Left lung (tissue), 10 donors: ENCODE results near the gene RBP4. TPM values are rescaled to one million over a fixed set of nuclear protein-coding genes. Genes with fewer than 3 reads are reported as not detected.

Experiments used
- ATAC-seq: fragments of 200-7000 bp; cut with Tn5 transposase; one replicate; pipeline ENCODE4 v1.9.1; 2020; ENCODE audit warnings: moderate library complexity
- DNase-seq, 4 donors: peaks; one replicate each; pipeline ENCODE4 v3.0.0-alpha.2; 2013 to 2020
- H3K27ac ChIP-seq, 2 donors: fragments of 200-600 bp; sonication (generic) in 1 of 2; one replicate each; pipeline versions ENCODE4 v1.5.0 to v1.8.0; 2020 to 2021
- H3K27me3 ChIP-seq, 2 donors: fragments of 200-600 bp; sonication (generic) in 1 of 2; one replicate each; pipeline versions ENCODE4 v1.5.0 to v1.8.0; 2020 to 2021
- H3K36me3 ChIP-seq, 2 donors: fragments of 200-600 bp; sonication (generic) in 1 of 2; one replicate each; pipeline versions ENCODE4 v1.5.0 to v1.8.0; 2020 to 2021
- H3K4me1 ChIP-seq, 2 donors: fragments of 200-600 bp; one replicate each; pipeline ENCODE4 v1.8.0; 2021
- H3K4me3 ChIP-seq, 2 donors: fragments of 200-600 bp; sonication (generic) in 1 of 2; one replicate each; pipeline versions ENCODE4 v1.5.0 to v1.8.0; 2020 to 2021; ENCODE audit warnings: mild to moderate bottlenecking in 1 of 2
- H3K9me3 ChIP-seq, 2 donors: fragments of 200-600 bp; sonication (generic) in 1 of 2; one replicate each; pipeline versions ENCODE4 v1.5.0 to v1.8.0; 2020 to 2021
- intact Hi-C, 2 donors: fragments of 100-400 bp; cut with DNase I; formaldehyde crosslinking; loops; one replicate each; pipeline versions ENCODE4 v1.11.2 to v1.14.2; 2022
- polyA plus RNA-seq, 6 donors: library from polyadenylated mRNA; unstranded; fragments of 120-200 nt; gene quantifications; one replicate each; pipeline ENCODE4 v1.2.1, GENCODE V29; 2013; ENCODE audit not compliant: insufficient read length in 6 of 6
- total RNA-seq, 2 donors: library from RNA; stranded (reverse); fragmentation: NEBNext Ultra II Directional; extraction: Animal tissue kit (Norgen Biotek cat#: 25700); gene quantifications; one replicate each; pipeline ENCODE4 v1.2.1, GENCODE V29; 2021
- TF ChIP-seq, protein P1 (sequence below), 2 donors: fragments of 200-600 bp; sonication (generic) in 1 of 2; IDR thresholded peaks; one replicate each; pipeline versions ENCODE4 v1.5.0 to v1.8.0; 2021; ENCODE audit warnings: antibody characterized with exemption in 2 of 2
- donor health status: DM: no; HTN: yes; CAD: no.
- donor health status: DM: no; HTN: no; CAD: no.

RBP4 gene
- total and polyA plus RNA-seq, 8 donors, result 0.34 to 18.4 (median 1.4) TPM

DNA sequence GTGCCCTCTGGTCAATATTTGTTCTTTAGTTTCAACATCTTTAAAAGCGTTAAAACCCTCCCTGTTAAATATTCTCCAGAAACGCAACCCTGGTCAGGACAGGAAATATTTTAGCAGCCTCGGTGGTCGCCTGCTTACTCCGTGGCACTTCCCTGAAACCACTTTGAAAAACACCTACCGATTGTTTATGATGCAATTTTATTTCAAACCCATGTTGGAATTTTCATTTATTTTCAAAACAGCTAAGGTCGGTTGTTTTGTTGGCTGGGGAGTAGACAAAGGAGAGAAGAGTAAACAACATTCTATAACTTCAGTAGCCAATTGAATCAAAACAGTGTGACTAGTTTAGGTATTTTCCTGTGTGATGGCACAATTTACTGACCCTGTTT, 733 bp upstream of the RBP4 start:
- TF ChIP-seq, protein P1, sequence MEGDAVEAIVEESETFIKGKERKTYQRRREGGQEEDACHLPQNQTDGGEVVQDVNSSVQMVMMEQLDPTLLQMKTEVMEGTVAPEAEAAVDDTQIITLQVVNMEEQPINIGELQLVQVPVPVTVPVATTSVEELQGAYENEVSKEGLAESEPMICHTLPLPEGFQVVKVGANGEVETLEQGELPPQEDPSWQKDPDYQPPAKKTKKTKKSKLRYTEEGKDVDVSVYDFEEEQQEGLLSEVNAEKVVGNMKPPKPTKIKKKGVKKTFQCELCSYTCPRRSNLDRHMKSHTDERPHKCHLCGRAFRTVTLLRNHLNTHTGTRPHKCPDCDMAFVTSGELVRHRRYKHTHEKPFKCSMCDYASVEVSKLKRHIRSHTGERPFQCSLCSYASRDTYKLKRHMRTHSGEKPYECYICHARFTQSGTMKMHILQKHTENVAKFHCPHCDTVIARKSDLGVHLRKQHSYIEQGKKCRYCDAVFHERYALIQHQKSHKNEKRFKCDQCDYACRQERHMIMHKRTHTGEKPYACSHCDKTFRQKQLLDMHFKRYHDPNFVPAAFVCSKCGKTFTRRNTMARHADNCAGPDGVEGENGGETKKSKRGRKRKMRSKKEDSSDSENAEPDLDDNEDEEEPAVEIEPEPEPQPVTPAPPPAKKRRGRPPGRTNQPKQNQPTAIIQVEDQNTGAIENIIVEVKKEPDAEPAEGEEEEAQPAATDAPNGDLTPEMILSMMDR (IDR thresholded peaks at IDR 0.05), result no peak
- ATAC-seq, result no peak
- H3K27ac ChIP-seq, result no peak overlapping the region
- DNase-seq, result no peak
- intact Hi-C loops, result no loop called here
- peak overlapping the region in 1 of 2 donors; percentile 31 for H3K4me3 ChIP-seq
- no peaks in the 10 kb centered on the region for H3K36me3 ChIP-seq
- peaks cover 38 to 68% of the 10 kb centered on the region in 2 donors for H3K27me3 ChIP-seq
- peaks cover 6 to 16% of the 10 kb centered on the region in 2 donors for H3K4me1 ChIP-seq
- no peaks in the 10 kb centered on the region for H3K9me3 ChIP-seq

DNA sequence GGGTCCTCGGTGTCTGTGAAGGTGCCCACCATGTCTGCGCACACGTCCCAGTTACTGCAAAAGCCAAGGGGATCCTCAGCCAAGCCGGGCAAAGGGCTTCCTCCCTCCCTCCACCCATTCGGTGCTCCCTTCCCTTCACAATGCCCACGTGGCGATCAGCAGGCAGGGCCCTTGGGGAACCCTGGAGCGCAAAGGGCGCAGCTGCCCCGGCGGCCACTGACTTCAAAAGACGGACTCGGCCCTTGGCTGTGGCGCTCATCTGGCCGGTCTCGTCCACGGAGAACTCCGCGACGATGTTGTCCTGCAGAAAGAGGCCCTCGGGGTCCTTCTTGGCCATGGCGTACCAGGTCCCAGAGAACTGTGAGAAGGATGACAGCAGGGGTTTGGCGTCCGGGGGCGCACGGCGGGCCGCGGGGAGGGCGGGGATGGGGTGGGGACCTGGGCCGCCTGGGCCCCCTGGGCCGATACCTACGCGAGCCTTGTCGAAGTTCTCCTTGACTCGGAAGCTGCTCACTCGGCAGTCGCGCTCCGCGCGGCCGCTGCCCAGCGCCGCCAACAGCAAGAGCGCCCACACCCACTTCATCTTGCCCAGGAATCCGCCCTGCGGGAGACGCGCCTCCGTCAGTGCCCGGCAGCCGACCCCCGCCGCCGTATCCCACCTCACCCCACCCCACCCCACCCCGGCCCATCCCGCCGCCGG, 439 bp downstream of the RBP4 start:
- Histone ChIP-seq H3K4me1 (peaks cover 6 to 16% of the 10 kb centered on the region in 2 donors), H3K27me3 (peaks cover 38 to 68% of the 10 kb centered on the region in 2 donors), H3K4me3 (peak overlapping the region; percentile 19 to 31), H3K36me3 (no peaks in the 10 kb centered on the region), H3K27ac (no peak overlapping the region), H3K9me3 (no peaks in the 10 kb centered on the region)
- TF ChIP-seq, protein P1 (IDR thresholded peaks at IDR 0.05), result no peak
- DNase-seq (peak in 1 of 4 donors; percentile 64), ATAC-seq (peak; percentile 77)
- intact Hi-C loops, result no loop called here

DNA sequence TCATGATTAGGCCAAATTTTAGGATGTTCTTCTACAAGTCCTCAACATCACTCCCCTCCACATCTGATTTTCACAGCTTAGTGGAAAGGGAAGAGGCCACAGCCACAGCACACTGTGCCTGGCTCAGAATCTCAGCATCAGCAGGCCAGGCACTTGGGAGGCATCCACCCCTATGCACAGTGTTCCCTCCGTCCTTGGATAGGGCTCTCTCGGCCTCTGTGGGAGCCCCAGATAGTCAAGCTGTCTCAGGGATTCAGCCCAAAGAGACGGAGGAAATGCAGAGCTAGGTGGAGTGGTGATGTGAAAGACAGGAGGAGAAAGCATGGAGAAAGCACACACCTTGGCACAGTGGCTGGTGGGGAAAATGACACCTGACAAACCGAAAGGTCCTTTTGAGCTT, 1.3 kb downstream of the RBP4 start:
- Histone ChIP-seq H3K27ac (no peak overlapping the region), H3K9me3 (no peaks in the 10 kb centered on the region), H3K36me3 (no peaks in the 10 kb centered on the region), H3K4me1 (peaks cover 6 to 16% of the 10 kb centered on the region in 2 donors), H3K27me3 (peaks cover 38 to 60% of the 10 kb centered on the region in 2 donors), H3K4me3 (no peak overlapping the region)
- intact Hi-C loops, result no loop called here
- ATAC-seq (no peak), DNase-seq (no peak)
- TF ChIP-seq, protein P1 (IDR thresholded peaks at IDR 0.05), result no peak

DNA sequence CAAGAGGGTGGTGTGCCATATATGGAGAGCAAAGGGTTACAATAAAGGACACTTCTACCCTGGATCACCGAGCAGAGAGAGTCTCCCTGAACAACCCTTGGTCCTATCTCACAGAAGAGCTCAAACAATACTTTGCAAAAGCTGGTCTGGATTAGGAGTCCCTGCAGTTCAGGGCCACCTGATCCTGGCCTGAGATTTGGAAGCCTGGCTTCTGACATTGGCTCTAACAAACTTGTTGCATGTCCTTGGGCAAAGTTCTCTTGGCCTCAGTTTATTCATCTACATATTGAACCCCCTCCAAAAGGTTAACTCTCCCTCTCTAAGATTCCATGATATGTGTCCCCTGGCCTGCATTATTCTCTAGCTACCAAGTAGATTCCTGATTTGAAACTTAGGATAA, 1.7 kb downstream of the RBP4 start:
- Histone ChIP-seq H3K9me3 (no peaks in the 10 kb centered on the region), H3K36me3 (no peaks in the 10 kb centered on the region), H3K27ac (no peak overlapping the region), H3K4me1 (peaks cover 6 to 16% of the 10 kb centered on the region in 2 donors), H3K4me3 (no peak overlapping the region), H3K27me3 (peaks cover 35 to 55% of the 10 kb centered on the region in 2 donors)
- ATAC-seq (no peak), DNase-seq (no peak)
- TF ChIP-seq, protein P1 (IDR thresholded peaks at IDR 0.05), result no peak
- intact Hi-C loops, result no loop called here

DNA sequence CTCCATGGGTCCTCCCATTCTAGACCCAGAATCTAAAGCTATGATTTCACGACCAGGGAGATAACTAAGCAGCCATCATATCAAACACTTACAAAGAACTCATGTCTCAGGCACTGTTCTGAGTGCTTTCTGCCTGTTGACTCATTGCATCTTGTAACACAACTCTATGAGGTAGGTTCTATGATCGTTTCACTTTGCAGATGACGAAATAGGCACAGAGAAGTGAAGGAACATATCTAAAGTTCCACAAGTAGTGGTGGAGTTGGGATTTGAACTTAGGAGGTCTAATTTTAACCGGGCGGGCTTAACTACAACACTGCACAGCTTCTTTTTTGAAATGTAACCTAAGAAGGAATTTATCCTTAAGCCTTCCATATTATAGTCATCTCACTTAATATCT, 2.9 kb downstream of the RBP4 start:
- Histone ChIP-seq H3K36me3 (no peaks in the 10 kb centered on the region), H3K4me1 (peaks cover 6 to 16% of the 10 kb centered on the region in 2 donors), H3K27me3 (peaks cover 26 to 43% of the 10 kb centered on the region in 2 donors), H3K9me3 (no peaks in the 10 kb centered on the region), H3K27ac (no peak overlapping the region), H3K4me3 (no peak overlapping the region)
- TF ChIP-seq, protein P1 (IDR thresholded peaks at IDR 0.05), result no peak
- intact Hi-C loops, result no loop called here
- ATAC-seq (no peak), DNase-seq (no peak)
